GM19467 (cell line): ENCODE data around the gene TRIM45.
A peak's percentile ranks its signal among the peaks of the same experiment; 100 is the strongest.
"Not testable (repeated sequence)": the region's sequence is repeated elsewhere in the genome, so short reads cannot be mapped to it uniquely, and the experiment has no call there.

Experiments
- ATAC-seq: cut with Tn5 transposase; IDR thresholded peaks from one replicate; pipeline ENCODE4 v1.9.1; 2021; ENCODE audit warnings: mild to moderate bottlenecking, moderate library complexity; ENCODE audit not compliant: unreplicated experiment

The TRIM45 gene, protein sequence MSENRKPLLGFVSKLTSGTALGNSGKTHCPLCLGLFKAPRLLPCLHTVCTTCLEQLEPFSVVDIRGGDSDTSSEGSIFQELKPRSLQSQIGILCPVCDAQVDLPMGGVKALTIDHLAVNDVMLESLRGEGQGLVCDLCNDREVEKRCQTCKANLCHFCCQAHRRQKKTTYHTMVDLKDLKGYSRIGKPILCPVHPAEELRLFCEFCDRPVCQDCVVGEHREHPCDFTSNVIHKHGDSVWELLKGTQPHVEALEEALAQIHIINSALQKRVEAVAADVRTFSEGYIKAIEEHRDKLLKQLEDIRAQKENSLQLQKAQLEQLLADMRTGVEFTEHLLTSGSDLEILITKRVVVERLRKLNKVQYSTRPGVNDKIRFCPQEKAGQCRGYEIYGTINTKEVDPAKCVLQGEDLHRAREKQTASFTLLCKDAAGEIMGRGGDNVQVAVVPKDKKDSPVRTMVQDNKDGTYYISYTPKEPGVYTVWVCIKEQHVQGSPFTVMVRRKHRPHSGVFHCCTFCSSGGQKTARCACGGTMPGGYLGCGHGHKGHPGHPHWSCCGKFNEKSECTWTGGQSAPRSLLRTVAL

DNA sequence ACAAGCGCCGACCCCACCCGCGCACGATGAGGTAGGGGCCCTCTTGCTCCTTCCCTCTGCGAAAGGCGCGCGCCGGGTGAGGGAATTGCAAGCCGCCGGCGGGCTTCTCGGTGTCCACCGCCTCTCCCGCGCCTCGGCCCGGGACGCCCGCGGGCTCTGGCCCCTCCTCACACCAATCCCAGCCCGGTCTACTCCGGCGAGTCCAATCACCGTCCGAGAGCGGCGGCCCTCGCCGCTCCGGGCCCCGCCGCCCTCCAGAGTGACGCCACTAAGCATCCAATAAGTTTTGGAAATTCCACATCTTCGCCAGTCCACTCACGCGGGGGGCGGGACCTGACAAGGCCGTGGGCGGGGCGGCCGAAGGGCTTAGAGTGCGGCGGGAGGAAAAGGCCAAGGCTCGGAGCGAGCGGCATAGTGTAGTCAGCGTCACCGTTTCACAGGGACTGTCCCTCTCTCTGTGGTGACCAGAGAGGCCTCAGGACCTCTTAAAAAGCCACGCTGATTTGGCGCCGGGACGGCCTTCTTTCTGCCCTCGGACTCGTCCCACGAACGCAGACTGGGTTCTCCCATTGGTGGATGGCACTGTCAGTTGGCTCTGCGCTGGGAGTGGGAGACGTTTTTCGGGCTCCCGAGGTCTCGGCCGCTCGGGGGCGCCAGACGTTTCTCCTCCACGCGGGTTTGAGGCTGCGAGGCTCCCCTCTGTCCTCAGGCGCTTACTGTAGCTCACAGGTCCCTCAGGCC lies at the start of gene TRIM45:
TSS of gene TRIM45 (minus strand) at position 161 of the 741 bp plus-strand sequence. CDS start 548 bp downstream, outside the sequence.
- ATAC-seq, result peak; percentile 88

DNA sequence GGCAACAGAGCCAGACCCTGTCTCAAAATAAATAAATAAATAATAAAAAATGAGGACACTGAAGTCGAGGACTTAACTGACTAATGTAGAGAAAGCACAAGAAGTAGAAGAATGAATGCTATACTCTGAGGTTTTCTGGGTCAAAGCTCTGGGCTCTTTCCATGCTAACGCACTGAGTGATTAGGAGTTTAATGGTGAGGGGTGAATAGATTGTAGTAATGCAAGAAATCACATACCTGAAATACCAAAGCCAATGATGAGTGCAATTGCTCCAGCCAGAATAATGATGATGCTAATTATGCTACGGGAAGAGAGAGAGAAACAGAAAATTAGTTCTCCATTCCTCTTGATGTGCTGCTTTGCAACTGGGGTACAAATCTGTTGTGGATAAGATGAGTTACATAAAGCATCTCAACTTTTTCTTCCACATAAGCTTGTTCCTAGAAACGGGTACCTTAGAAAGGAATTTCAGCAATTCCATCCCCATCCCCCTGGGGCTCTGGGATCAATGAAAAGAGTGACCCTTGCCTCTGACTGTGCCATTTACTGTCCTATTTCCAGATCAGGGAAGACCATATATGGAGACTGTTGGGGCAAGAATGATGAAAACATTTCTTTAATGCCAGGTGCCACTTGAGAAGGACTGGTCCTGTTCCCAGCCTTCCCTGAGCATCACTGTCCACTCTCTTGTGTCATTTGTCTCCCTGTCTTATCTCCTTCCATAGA lies 48.5 kb upstream of the TRIM45 start:
- ATAC-seq, result no peak

DNA sequence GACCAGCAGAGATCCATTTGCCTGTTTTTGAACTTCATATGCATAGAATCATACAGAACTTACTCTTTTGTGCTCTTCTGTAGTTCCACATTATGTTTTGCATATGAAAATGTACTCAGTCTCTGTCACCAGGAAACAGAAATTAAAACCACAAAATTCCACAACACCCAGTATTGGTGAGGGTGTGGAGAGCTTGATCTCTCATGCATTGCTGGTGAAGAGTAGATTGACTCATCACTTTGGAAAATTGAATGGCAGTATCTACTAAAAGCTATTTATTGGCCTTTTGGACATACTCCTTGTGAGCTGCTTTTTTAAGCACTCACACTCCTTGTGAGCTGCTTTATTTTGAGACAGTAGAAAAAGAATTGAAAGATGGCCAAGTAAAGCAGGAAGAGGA lies 45.9 kb upstream of the TRIM45 start:
- ATAC-seq, result no peak

DNA sequence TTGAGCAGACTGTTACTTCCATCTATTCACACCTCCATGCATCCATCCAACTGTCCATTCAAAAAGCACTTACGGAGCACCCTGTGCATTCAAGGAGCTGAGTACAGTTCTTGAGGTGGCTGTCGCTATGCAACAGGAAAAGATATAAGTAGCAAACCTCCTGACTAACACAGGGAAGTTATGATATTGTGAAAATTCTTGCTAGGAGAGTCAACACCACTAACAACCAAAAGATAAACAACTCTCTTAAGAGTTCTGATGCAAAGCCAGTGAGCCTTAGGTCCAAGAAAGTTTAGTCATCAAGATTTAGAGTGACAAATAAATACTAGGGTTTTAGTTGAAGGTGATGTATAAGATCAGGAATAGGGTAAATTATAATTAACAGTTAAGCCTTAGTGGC lies 44.5 kb upstream of the TRIM45 start:
- no peak for ATAC-seq

DNA sequence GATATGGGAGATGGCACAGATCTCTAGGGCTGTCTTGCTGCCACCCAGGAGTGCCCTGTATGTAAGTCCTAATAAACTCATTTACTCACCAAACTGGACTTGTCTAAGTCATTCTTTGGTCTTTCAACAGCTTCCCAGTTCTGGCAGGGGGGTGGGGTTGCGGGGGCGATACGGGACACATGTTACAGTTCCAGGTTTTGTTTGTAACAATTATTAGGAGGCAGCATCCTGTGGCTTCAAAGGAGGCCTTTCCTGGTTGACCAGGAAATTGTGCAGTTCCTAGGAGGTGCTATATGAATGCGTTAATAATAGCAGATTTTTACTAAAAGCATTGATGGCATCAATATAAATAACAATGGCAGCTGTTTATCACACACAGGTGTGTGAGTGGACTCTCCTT lies 42.7 kb upstream of the TRIM45 start:
- ATAC-seq, result no peak

DNA sequence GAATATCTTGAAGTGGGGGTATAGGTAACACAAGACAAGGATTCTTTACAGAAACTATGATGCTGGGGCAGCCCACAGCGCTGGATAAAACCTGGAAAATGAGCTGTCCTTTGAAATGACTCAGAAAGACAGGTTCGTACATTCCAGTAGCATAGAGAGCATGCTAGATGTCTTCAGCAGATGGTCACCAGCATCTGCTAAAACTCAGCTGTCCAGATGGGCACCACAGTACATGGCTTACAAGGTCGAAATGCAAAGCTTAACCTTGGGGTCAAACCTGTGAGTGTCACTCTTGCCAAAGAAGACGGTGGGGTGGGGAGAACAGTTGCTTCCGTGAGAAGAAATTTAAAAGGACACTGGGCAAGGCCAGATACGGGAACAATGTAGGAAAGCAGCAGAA lies 41.3 kb upstream of the TRIM45 start:
- no peak for ATAC-seq

DNA sequence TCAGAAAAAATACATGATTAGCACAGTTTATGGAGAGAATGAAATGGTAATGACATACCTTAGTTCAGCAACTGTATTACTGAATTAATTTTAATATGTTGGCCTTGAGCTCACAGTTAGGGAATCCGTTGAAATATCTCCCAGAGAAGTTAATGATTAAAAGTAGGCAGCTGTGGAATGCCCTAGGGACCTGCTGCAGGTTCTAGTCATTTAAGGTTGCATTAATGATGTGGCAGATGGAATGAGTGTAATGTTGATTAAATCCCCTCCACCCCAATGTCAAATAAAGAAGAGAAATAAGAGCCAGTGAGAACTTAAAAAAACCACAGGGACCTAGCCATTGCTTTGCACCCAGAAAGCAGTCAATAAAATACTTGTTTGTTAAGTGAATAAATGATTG lies 40.3 kb upstream of the TRIM45 start:
- ATAC-seq, result no peak

DNA sequence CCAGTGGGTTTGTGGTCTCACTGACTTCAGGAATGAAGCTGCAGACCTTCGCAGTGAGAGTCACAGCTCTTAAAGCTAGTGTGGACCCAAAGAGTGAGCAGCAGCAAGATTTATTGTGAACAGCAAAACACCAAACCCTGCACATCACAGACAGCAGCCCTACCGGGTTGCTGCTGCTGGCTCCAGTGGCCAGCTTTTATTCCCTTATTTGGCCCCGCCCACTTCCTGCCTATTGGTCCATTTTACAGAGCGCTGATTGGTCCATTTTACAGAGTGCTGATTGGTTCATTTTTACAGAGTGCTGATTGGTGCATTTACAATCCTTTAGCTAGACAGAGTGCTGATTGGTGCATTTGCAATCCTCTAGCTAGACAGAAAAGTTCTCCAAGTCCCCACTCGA lies 29.8 kb upstream of the TRIM45 start:
- not testable (repeated sequence) for ATAC-seq

DNA sequence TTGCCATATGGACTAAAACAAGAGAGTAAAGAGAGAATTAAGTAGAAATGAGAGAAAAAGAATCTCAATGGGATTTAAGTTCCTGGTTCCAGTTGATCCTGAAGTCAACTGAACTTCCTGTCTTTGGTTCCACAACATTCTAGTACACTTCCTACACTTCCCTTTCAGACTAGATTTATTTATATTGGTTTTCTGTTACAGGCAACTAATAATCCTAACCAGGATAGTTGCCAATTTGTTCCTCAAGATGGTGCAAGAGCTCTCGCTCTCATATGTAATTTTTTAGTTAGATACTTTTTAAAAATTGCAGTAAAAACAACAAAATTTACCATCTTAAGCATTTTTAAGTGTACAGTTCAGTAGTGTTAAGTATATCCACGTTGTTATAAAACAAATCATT lies 28.8 kb upstream of the TRIM45 start:
- ATAC-seq, result no peak

DNA sequence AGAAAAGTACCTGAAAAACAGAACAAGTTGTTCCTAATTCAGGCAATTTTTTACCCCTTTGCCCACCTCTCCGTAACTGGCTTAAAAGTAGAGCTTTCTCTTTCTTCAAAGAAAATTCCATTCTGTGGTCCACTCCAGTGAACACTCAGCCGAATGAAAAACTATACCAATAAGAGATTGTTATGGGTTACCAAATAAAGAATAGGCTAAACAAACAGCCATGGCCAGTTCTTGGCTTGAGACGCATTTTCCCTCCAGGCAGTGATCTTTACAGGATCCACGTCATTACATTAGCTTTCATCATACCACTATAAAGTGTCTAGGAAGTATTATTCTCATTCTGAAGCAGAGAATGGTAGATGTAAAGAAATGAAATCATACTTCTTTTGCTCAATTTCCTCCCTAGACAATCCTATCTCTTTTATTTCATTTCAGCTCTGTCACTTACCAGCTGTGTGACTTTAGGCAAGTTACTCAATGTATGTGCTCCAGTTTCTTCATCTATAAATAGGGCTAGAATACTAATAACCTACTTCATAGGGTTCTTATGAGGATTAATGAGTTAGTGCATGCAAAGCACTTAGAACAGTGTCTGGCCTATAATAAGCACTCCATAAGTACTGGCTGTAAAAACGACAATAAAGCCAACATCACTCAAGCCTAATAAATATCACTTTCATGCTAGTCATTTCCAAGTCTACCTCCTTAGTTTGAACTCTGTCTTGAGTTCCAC lies 26.5 kb upstream of the TRIM45 start:
- ATAC-seq, result no peak

DNA sequence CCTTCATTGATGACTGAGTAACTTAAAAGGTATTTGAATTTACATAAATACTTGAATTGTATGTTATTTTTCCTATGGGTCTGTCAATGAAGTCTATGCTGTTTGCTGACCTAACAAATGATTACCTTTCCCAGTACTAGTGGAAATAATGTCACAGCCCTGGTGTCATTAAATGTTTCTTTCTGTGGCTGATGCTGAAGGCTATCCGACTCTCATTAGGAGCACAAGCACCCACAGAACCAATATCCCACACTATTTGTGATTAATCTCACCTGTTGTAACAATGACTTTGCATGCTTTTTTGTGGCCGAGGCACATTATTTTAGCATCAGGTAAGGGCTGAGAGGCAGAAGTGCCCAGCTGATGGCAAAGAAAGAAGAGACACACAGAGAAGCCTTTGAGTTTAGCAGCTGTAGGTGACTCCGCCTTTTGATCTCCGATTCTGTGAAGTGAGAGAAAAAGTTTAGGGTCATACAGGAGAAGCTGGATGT lies 25.8 kb upstream of the TRIM45 start:
- ATAC-seq, result no peak

DNA sequence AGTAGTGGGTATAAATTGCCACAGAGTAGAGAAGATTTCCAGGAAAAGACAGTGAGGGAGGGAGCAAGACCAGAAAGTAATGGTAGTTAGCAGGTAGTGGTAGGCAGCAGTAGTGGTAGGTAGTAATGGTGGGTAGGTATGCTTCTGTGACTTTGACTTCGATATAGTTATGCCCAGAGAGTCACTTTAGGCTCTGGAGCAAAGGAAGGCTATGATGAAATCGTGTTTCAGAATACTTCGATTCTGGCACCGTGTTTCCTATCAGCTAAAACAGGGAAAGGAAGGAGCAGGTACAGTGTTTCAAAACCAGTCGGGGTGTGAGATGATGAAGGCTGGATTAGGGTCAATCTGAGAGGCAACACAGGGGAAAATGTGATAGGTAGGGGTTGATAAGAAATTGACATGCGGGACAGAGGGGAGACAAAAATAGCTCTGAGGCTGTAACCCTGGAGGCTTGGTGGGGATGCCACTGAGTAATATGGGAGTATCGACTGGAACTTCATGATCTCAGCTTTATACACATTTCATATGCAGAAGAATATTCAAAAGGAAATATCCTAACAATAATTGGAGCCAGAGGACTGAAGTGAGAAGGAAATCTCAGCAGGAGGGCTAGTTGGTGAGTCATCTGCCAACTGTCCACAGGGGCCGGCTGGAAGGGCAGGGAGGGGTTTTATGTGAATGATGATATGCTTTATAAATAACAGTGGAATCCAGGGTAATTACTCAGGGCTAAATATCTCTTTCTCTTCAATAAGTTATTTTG lies 25.2 kb upstream of the TRIM45 start:
- no peak for ATAC-seq

DNA sequence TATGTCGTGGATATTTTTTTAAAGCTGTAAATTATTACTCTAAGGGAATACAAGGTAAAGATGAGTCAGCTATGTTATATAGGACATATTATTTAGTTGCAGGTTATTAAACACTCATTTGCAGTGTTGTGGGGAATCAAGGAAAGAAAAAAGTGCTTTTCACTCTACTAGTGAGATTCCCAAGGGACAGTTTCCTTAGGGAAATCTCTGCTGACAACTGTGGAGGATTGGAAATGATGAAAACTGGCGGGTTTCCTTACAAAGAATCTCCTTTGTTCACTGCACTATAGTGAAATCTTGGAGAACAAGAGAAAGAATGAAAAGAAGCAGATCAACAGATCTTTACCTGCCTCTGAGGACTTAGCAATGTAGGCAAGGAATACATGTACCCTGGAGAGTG lies 24.5 kb upstream of the TRIM45 start:
- no peak for ATAC-seq

DNA sequence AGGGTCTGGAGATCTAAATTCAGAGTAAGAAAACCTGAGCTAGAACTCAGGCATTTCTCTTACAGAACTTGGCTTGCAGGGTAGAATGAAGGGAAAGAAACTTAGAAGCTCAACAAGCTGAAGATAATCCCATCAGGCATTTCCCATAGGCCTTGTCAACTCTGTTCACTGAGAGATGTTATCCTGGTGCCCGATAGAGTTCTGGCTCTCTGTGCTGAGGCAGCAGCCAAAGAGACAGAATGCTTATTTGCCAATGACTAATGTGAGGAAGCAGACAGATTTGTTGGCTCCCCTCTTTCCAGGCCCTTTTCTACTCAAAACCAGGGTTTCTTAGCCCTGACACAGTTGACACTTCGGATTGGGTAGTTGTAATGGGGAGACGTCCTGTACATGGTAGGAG lies 22.3 kb upstream of the TRIM45 start:
- no peak for ATAC-seq

DNA sequence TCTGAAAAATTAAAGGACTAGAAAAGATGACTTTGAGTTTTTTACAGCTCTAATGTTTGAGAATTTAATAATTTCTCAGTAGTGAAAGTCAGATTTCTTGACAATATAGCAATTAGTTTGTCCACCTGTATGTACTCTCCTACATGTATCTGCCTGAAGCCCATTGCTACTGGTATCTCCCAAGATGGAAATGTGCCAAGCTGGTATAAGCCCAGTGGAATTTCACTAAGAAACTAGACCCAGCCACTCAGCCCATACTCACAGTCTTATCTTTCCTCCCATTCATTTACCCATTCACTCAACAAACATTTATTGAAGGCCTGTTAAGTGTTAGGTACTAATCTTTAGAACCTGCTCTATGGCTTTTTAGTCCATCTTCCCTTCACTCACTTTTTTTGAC lies 21.6 kb upstream of the TRIM45 start:
- no peak for ATAC-seq

DNA sequence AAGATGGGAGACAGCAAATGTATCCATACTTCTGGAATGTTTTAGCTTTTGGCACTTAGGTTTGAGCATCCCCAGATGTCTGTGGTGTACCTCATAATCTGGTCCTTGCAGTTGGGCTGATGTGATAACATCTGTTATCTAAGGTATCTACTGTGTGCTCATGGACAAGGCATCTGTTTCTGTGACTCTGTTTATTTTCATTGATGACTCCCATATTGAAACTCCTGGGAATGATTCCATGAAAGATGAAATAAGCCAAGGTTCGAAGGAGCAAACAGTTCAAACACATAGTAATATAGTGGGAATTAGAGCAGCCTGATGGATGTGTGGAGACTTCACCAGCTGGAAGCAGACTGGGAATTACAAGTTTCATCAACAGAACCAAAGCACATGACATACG lies 20.7 kb upstream of the TRIM45 start:
- no peak for ATAC-seq

DNA sequence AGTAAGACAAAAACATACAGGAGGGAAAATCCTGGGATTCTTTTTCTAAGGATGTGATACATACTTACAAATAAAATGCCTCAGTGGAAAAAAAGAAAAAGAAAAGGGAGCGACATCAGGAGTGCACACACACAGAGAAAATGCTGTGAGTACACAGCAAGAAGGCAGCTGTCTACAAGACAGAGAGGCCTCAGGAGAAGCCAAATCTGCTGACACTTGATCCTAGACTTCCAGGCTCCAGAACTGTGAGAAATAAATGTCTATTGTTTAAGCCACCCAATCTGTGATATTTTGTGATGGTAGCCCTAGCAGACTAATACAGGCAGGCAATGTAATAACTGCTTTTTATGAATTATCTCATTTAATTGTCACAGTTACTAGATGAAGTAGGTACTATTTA lies 17.0 kb upstream of the TRIM45 start:
- no peak for ATAC-seq

DNA sequence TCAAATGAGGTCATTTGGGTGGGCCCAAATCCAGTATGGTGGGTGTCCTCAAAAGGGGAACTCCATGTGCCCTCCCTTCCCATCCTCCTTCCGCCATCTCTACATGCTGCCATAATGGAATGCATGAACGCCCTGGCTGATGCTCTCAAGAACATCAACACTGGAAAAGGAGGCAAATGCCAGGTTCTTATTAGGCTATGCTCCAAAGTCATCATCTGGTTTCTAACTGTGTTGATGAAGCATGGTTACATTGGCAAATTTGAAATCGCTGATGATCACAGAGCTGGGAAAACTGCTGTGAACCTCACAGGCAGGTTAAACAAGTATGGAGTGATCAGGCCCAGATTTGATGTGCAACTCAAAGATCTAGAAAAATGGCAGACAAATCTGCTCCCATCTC lies 16.6 kb upstream of the TRIM45 start:
- ATAC-seq, result no peak

DNA sequence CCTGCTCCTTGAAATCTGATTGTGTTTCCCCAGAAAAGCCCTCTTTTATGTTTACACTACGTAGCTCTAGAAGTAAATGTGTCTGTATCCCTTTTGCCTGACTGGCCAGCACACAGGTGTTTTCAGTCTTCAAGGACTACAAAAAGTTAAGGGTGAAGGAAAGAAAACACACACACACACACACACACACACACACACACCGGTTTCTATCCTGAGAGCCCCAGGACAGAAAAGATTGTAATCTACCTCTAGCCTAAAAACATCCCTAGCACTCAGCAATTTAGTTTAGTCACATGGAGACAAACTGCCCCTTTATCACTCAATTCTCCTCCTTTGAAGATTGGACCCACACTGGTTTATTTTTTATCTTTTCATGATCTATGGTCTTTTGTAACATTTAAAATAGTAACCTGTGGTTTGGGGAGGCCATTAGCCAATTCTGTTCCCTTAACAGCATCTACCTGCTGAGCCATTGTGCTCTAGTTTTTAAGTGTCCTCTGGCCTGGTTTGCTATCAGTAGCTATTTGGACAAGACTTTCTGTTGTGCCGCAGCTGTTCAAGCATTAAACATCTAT lies 15.8 kb upstream of the TRIM45 start:
- no peak for ATAC-seq
